GDM1 (cell line): Measurements from ENCODE around the gene AKIP1.
"Not testable (repeated sequence)": the region's sequence is repeated elsewhere in the genome, so short reads cannot be mapped to it uniquely, and the experiment has no call there.

Experiments used
- DNase-seq: peaks from one replicate; lab custom pipeline; 2025; lab: John Stamatoyannopoulos, UW

The AKIP1 gene, protein sequence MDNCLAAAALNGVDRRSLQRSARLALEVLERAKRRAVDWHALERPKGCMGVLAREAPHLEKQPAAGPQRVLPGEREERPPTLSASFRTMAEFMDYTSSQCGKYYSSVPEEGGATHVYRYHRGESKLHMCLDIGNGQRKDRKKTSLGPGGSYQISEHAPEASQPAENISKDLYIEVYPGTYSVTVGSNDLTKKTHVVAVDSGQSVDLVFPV

DNA sequence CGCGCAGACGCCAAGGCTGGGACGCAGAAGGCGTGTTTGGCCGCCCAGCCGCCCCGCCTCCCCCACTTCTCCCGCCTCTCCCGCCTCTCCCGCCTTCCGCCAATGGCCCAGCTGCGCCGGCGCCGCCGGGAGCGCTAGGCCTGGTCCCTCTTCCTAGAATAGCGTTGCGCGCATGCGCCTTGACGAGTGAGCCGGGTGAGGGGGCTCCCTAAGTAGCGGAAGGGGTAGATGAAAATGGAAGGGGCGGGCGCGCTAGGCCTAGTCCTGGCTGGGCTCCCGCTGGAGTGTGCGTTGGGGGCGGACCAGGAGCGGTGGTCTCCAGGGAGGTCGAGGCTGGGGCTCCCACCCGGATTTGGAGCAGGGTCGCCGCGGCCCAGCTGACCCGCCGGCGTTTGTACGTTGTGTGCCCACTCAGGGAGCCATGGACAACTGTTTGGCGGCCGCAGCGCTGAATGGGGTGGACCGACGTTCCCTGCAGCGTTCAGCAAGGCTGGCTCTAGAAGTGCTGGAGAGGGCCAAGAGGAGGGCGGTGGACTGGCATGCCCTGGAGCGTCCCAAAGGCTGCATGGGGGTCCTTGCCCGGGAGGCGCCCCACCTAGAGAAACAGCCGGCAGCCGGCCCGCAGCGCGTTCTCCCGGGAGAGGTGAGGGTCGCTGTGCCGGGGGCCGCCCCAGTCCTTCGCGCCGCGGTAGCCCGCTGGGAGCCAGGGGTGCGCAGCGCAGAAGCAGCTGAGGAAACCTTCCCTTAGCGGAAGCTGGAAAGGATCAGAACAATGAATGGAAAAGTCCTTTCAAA, at the start of gene AKIP1:
Gene AKIP1 (plus strand): TSS at position 161 of the 795 bp plus-strand sequence. CDS start 261 bp downstream, at position 422.
- peak; percentile 96 for DNase-seq

DNA sequence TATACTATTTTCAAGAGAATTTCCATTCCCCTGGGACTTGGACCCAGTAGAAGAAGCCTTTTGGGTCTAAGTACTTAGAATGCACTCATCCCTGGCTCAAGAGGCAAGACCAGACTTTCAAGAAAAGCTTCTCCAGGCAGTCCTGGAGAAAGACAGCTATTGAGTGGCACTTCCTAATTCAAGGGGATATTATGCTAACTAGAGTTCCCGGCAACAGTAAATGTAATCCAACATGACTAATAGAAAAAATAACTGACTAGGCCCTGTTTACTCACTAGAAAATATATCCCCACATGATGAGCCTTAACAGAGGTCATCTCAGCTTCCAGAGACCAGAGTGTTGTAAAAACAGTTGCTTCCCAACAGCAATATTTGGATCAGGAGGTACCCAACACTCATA, 47.2 kb upstream of the AKIP1 start:
- no peak for DNase-seq

- DNase-seq: no peak
These were observed 45.7 kb upstream of the AKIP1 start for GRCh38 chr11:8865304-8865703.

DNA sequence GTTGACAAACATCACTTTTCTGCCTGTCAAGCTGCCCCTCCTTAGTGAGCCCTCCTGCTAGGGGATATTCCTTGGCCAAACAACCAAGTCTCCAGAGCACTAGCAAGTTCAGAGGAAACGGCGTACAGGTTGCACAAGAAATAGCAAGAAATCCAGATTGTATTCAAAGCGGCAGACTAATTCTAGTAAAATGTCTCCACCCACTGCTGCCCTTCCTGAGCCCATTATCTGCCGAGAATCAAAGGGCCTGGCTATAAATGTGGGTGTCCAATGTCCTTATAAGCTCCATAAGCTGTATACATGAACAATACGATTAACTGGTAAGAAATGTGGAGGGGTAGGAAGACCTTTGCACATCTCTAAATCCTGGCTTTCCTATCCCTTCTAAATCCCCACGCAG, 44.0 kb upstream of the AKIP1 start:
- no peak for DNase-seq

- no peak for DNase-seq
These were observed 42.9 kb upstream of the AKIP1 start for GRCh38 chr11:8867931-8868631.

DNA sequence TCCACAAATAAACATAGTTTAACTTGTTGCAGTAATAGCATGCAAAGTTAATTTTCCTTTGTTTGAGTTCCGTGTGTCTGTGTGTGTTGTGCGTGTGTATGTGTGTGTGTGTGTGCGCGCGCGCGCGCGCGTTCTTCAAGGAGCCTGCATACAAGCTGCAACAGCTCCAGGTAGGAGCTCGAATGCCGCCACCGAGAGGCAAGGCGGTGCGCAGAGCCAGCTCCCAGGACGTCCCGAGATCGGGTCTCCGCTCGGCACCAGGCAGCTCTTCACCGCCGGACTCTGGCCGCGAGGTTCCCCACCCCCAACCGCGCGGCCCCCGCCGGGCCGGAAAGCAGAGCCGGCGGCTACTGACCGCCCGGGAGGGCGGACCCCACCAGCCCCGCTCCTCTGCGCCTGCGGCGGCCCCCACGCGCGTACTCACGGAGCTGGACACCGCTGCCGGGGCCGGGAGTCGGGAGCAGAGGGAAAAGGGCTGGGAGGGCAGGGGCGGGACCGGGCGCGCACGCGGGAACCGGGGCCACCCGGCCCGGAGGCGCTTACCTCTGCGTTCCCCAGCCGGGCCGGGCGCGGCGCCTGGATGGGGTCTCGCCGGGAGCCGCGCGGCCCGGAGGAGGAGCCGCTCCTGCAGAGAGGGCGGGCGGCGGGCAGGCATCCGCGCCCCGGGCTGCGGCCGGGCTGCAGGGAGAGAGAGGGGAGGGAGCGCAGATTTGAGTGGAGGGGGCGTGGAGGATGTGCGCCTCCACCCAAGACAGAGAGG, 40.4 kb upstream of the AKIP1 start:
- DNase-seq: no peak

DNA sequence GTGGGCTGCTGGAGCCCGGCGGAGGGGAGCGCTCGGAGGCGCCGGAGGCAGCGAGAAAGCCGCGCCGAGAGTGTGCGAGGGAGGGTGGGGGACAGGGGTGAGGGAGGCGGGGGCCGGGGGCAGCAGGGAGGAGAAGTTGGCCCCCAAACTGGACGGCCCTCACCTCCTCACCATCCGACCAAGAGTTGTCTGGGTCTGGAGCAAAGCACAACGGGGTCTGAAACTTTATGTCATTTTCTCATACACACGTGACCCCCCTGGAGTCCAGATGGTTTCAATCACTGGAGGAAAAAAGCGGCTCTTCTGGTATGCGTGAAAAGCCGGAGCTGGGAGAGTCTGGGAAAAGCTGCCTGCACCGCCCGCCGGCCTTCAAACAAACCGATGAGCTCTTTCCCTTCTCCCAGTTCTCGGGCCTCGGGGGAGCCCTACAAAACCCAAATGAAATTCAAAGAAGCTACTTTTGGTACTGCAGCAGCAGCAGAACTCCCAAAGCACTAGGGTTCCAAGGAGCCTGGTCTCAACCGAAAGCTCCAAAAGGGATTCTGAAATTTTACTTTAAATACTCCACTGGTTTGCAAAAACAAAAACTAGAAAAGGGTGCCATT, 39.7 kb upstream of the AKIP1 start:
- DNase-seq: no peak

- DNase-seq: no peak
These were observed 39.0 kb upstream of the AKIP1 start for GRCh38 chr11:8871962-8872361.

DNA sequence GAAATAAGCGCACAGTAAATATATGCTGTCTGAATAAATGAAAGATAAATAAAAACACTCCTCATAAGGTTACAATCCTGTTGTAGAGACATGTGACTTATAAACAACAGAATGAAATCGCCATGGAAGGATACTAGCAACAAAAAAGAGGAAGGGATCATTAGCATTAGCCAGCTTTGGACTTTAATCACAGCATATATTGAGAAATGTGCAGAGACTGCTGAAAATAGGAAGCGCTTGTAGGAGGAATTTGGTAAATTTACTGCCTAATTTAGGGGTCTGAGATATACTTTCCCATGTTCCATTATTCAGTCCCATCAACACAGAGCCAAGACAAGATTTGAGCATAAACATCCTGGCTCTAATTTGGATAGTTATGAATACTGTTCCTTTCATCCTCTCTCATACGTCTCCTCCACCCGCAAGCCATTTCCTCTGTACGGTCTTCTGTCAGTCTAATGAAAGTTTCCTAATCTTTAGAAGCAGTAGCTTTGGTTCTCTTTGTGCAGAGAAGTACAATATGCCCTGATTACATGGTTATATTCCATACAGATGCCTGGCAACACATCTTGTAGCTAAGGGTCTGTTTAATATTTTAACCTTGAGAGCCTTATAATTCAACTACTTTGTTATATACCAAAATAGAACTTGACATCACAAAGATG, 37.1 kb upstream of the AKIP1 start:
- no peak for DNase-seq

GRCh38 chr11:8878771-8879170, 32.2 kb upstream of the AKIP1 start:
- DNase-seq: no peak

GRCh38 chr11:8881585-8881984, 29.4 kb upstream of the AKIP1 start:
- not testable (repeated sequence) for DNase-seq

- no peak for DNase-seq
These were observed 24.7 kb upstream of the AKIP1 start for GRCh38 chr11:8886322-8886721.

GRCh38 chr11:8891185-8891584, 19.8 kb upstream of the AKIP1 start:
- DNase-seq: not testable (repeated sequence)

DNA sequence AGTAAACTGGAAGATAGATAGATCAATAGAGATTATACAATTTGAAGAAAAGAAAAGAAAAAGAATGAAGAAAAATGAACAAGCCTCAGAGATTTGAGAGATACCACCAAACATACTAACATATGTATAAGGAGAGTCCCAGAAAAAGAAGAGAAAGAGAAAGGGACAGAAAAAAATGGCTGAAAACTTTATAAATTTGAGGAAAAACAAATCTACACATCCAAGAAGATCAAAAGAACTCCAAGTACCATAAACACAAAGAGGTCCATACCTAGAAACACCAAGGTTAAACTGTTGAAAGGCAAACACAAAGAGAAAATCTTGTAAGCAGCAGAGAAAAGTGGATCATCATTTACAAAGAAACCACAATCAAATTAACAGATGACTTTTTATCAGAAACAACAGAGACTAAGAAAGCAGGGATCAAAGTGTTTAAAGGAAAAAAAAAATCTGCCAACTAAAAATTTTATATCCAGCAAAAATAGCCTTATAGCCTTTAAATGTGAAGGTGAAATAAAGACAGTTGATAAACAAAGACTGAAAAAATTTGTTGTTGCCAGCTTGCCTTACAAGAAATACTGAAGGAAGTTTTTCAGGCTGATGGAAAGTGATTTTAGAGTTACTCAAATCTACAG, 11.8 kb upstream of the AKIP1 start:
- no peak for DNase-seq

GRCh38 chr11:8905528-8906165, 5.3 kb upstream of the AKIP1 start:
- no peak for DNase-seq

DNA sequence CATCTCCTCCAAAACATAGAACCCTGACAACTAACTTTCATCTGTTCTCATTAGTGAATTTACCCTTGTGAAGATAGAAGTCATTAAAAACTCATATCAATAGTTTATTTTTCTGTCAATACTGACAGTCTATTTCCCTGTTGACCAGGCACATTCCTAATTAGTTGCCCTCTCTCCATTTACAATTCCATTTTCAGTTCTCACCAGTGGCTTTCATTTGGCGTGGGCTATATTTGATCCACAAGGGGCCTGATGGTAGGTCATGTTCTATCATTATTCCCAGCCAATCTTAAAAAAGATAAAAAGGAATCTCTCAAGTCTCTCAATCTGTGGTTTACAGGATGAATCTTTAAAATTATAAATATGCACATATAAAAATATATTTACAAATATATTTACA, 3.9 kb upstream of the AKIP1 start:
- no peak for DNase-seq

DNA sequence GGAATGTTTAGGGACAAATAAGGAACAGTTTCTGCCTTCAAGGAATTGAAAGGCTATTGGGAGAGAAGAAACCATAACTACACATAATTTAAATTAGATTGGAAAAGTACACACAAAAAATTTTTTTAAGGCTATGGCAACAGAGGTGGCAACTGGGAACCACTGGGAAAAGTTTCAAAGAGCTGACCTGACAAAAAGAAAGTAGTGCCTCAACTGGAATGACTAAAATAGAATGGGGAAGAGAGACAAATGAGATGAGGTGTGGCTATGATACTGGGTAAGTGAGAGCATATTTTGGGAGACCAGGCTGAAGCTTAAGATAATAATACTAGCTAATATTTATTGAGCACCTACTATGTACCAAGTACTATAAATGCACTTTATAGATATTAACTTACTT, 2.9 kb upstream of the AKIP1 start:
- no peak for DNase-seq

DNA sequence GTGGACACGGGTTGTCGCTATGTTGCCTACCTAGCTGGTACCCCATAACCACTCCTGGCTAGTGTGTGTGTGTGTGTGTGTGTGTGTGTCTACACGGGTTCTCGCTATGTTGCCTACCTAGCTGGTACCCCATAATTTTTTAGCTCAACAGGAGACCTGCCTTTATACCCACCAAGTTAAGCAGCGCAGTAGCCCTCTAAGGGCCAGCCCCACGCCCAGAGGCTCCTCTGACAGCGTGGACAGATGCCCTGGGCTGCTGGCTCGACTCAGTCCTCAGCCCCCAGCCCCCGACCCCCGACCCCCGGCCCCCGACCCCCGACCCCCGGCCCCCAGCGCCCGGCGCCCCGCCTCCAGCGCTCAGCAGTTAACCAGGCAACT, 351 bp upstream of the AKIP1 start:
- DNase-seq: no peak

DNA sequence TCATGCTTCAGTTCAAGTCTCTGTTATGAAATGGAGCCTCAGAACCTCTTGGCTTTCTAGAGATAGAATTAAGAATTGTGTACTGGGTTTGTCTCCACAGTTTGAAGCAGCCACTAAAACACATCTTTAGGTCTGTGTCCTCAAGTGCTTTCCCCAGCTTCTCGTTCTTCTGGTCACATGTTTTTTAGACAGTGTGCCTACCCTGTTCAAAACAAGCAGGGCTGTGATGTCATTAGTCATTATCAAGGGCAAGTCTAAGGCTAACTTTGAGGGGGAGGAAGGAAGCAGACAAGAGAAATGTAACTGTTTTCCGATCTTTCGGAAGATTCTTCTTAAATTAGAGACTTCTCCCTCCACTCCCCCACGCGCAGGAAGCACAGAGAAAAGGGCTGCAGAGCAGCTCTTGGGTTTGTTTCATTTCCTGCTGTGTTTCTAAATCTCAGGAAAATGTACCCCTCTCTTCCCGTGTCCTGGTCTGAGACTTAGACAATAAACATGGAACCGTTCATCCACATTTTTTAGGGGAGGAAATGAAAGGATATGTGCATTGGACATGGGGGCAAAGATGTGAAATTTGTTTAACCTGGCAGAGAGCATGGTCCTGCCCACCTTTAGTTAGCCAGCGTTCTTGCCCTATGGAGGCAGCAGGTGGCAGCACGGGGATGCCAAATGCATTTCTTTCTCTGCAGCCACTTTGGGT, 3.1 kb downstream of the AKIP1 start:
- peak; percentile 48 for DNase-seq

DNA sequence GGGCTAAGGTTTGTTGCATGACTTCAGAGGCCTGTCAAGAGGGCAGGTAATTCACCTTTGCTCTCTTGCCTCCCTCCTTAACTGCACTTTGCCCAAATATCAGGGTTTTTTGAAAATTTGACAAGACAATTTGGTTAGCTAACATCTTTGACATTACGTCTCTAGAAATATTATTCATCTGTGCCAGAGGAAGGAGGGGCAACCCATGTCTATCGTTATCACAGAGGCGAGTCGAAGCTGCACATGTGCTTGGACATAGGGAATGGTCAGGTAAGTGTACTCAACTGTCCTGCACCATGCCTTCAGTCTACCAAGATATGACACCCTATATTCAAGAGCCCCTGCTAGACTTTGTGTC, 3.7 kb downstream of the AKIP1 start:
- no peak for DNase-seq
